VCaP (cell line): ENCODE measurements around the gene RFC3.

Experiments
- H3K27ac ChIP-seq: fragments of 450-650 bp; 2 replicates; pipeline ENCODE4 v1.5.1; 2017
- TF ChIP-seq, protein P1 (sequence below): fragments of 450-650 bp; conservative IDR thresholded peaks from 2 replicates; pipeline ENCODE4 v1.5.1; 2017; ENCODE audit warnings: mild to moderate bottlenecking, moderate library complexity

The RFC3 gene

DNA sequence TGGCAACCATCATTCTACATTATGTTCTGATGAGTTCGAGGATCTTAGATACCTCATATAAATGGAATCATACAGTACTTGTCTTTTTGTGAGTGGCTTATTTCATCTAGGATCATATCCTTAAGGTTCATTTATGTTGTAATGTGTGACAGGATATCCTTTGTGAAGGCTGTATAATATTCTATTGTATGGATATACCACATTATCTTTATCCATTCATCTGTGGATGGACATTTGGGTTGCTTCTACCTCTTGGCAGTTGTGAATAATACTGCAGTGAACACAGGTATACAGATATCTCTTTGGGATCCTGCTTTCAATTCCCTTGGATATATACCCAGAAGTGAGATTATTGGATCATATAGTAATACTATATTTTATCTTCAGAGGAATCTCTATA lies 33.2 kb upstream of the RFC3 start:
- no peak overlapping the region for H3K27ac ChIP-seq

DNA sequence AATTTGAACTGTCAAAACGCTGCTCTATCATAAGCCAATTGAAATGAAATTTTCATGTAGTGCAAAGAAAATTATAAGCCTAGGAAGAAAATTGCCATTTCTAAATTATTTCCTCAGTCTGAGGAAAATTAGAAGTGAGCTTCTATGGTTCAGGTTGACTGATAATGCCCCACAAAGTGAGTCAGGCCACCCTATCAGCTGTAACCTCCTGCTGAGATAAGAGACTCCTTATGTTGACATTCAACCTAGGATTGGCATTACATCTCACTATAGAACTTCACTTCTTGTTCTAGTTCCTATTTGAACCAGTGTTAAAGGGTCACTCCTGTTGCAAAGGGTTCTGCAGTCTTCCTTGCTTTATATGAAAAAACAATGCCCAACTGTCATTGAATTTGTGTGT lies 32.6 kb upstream of the RFC3 start:
- TF ChIP-seq, protein P1, sequence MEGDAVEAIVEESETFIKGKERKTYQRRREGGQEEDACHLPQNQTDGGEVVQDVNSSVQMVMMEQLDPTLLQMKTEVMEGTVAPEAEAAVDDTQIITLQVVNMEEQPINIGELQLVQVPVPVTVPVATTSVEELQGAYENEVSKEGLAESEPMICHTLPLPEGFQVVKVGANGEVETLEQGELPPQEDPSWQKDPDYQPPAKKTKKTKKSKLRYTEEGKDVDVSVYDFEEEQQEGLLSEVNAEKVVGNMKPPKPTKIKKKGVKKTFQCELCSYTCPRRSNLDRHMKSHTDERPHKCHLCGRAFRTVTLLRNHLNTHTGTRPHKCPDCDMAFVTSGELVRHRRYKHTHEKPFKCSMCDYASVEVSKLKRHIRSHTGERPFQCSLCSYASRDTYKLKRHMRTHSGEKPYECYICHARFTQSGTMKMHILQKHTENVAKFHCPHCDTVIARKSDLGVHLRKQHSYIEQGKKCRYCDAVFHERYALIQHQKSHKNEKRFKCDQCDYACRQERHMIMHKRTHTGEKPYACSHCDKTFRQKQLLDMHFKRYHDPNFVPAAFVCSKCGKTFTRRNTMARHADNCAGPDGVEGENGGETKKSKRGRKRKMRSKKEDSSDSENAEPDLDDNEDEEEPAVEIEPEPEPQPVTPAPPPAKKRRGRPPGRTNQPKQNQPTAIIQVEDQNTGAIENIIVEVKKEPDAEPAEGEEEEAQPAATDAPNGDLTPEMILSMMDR: no peak
- H3K27ac ChIP-seq: no peak overlapping the region

More for the DNA sequence above, 33.2 kb upstream of the RFC3 start:
- TF ChIP-seq, protein P1: no peak

DNA sequence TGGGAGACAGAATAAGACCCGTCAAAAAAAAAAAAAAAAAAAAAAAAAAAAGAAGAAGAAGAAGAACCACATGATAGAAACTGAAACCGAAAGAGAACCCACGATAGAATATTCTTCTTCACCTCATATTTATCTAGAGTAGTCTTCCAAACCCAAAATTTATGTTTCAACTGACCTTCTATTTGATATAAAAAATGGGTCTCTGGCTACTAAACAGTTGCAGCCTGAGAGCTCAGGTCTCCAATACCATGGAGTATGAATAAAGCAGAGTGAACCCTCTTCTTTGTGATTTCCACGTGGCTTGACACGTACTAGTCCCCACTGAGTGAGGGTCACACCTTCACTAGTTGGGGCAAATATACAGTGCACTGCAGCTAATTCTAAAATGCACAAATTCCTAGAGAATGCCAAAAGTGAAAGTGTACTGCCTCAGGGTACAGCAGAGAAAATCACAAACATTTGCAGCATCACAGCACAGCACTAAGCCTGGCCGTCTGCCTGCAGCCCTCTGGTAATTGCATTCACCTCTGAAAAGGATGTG lies 30.8 kb upstream of the RFC3 start:
- no peak overlapping the region for H3K27ac ChIP-seq
- TF ChIP-seq, protein P1: no peak

DNA sequence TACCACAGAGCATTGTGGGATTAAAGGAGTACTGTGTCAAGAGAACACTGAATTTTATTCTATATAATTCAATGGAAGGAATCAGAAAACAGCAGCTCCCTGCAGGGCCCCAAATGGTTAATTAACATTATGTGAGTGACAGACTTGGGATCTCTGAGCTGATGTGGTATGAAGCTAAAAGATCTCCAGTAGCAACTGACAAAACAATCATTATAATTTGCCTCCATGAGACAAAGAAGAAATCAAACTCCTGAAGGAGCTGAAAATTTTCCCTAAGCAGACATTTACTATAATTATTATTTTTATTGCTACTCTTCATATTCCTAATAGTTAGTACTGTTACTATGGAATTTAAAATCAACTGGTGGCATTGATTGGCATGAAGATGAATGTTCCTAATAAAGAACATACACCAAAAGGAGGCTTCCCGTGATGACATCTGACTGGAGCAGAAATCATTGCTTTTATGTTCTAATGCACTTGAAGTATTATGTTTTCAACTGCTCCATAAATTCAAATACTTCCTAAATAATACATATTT lies 28.8 kb upstream of the RFC3 start:
- TF ChIP-seq, protein P1: no peak

DNA sequence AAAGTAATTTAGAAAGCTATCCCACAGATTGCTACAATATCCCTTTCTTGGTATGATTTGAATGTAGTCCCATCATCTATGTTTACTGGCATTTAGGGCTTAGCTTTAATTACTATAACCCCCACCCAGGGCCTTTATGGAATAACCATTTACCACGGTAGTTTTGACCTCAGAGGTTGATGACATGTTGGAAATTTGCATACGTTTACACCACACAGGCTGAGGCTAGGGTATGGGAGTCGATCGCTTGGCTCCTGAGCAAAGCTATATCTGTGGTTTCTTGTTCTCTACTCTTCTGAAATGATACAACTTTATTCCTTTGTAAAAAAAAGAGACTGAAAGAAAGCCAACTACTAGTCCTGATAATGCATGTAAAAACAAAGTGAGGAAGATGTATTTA lies 28.2 kb upstream of the RFC3 start:
- TF ChIP-seq, protein P1: no peak
- no peak overlapping the region for H3K27ac ChIP-seq

More for the DNA sequence above, 28.8 kb upstream of the RFC3 start:
- no peak overlapping the region for H3K27ac ChIP-seq

DNA sequence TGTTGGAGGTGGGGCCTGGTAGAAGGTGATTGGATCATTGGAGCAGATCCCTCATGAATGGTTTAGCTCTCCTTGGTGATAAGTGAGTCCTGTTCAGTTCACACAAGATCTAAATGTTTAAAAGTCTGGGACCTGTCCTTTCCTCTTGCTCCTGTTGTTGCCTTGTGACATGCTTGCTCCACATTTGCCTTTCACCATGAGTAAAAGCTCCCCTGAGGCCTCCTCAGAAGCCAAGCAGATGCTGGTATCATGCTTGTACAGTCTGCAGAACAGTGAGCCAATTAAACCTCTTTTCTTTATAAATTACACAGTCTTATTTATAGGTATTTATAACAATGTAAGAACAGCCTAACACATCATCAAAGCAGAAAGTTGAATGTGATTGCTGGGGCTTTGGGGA lies 24.2 kb upstream of the RFC3 start:
- no peak overlapping the region for H3K27ac ChIP-seq

DNA sequence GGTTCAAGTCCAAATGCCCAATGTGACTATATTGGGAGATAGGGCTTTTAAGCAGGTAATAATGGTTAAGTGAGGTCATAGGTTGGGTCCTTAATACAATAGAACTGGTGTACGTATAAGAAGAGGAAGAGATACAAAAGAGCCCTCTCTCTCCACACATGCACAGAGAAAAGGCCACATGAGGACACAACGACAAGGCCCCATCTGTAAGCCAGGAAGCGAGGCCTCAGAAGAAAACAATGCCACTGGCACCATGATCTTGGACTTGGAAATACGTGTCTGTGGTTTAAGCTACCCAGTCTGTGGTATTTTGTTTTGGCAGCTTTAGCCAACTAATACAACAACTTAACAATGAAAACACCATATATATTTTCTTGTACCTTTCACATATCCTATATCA lies 23.4 kb upstream of the RFC3 start:
- TF ChIP-seq, protein P1: no peak

More for the DNA sequence above, 24.2 kb upstream of the RFC3 start:
- TF ChIP-seq, protein P1: no peak

More for the DNA sequence above, 23.4 kb upstream of the RFC3 start:
- H3K27ac ChIP-seq: no peak overlapping the region
